Endodermal cell (in vitro differentiated cells): Measurements from ENCODE around the gene NPLOC4. TPM values are rescaled to one million over a fixed set of nuclear protein-coding genes. Genes with fewer than 3 reads are reported as not detected.
"Not testable (repeated sequence)": the region's sequence is repeated elsewhere in the genome, so short reads cannot be mapped to it uniquely, and the experiment has no call there.

Experiments
- DNase-seq: peaks from one replicate; pipeline ENCODE4 v3.0.0-alpha.2; 2017
- H3K27ac ChIP-seq: 2 replicates; pipeline ENCODE4 v1.5.1; 2013; ENCODE audit warnings: mild to moderate bottlenecking, low read depth, low read length, moderate library complexity
- H3K27me3 ChIP-seq: 2 replicates; pipeline ENCODE4 v1.6.1; 2013; ENCODE audit warnings: mild to moderate bottlenecking, low read length, moderate library complexity; ENCODE audit not compliant: insufficient read depth, control insufficient read depth, poor library complexity, severe bottlenecking
- H3K36me3 ChIP-seq: 2 replicates; pipeline ENCODE4 v1.7.0; 2013; ENCODE audit warnings: mild to moderate bottlenecking, low read length, moderate library complexity; ENCODE audit not compliant: control insufficient read depth, insufficient read depth
- H3K4me1 ChIP-seq: one replicate; pipeline ENCODE4 v1.7.0; 2013; ENCODE audit warnings: low read length; ENCODE audit not compliant: control insufficient read depth, insufficient read depth
- H3K4me3 ChIP-seq: 2 replicates; pipeline ENCODE4 v1.5.1; 2013; ENCODE audit warnings: mild to moderate bottlenecking, low read length, moderate library complexity
- H3K9ac ChIP-seq: 2 replicates; pipeline ENCODE4 v1.6.1; 2013; ENCODE audit warnings: mild to moderate bottlenecking, low read length, moderate library complexity; ENCODE audit not compliant: poor library complexity, severe bottlenecking; ENCODE audit errors: extremely low read depth
- H3K9me3 ChIP-seq: 2 replicates; pipeline ENCODE4 v1.6.1; 2013; ENCODE audit warnings: mild to moderate bottlenecking, low read length, moderate library complexity; ENCODE audit not compliant: control insufficient read depth
- H3K27ac Mint-ChIP-seq: 2 replicates; pipeline ENCODE4 v1.8.0; 2020; ENCODE audit warnings: mixed read lengths
- H3K27me3 Mint-ChIP-seq: 2 replicates; pipeline ENCODE4 v1.8.0; 2021; ENCODE audit warnings: mild to moderate bottlenecking, mixed read lengths; ENCODE audit not compliant: insufficient read depth
- H3K36me3 Mint-ChIP-seq: 2 replicates; pipeline ENCODE4 v1.8.0; 2020; ENCODE audit warnings: low read depth, mixed read lengths
- H3K4me1 Mint-ChIP-seq: 2 replicates; pipeline ENCODE4 v1.8.0; 2020; ENCODE audit warnings: mixed read lengths
- H3K4me3 Mint-ChIP-seq: 2 replicates; pipeline ENCODE4 v1.8.0; 2020; ENCODE audit warnings: mild to moderate bottlenecking, moderate library complexity, mixed read lengths
- H3K9me3 Mint-ChIP-seq: 2 replicates; pipeline ENCODE4 v1.8.0; 2020; ENCODE audit warnings: mild to moderate bottlenecking, mixed read lengths
- CTCF ChIP-seq: fragments of 200-600 bp; sonication (generic); conservative IDR thresholded peaks from 2 replicates; pipeline ENCODE4 v1.5.0; 2021; ENCODE audit warnings: antibody characterized with exemption, mild to moderate bottlenecking
- WGBS, 2 experiments: methylation state at CpG; one replicate each; pipeline versions ENCODE4 v1.1.5 to v1.1.7; 2013; ENCODE audit warnings: missing lambda C conversion rate in 2 of 2, mixed read lengths in 1 of 2; ENCODE audit not compliant: insufficient coverage in 1 of 2, insufficient read length in 1 of 2; 5-methylcytosine and 5-hydroxymethylcytosine counted together
- total RNA-seq, 2 donors: library from RNA; stranded (reverse); fragmentation: NEBNext Ultra II Directional in 1 of 2; extraction: Animal tissue kit (Norgen Biotek cat#: 25700) in 1 of 2; gene quantifications; 2 replicates in 1 of 2; 3 replicates in 1 of 2; pipeline ENCODE4 v1.2.1, GENCODE V29; 2021

Gene NPLOC4
- total RNA-seq, 2 donors from 2014 or later: 113 to 118 TPM

- Mint-ChIP-seq H3K4me1 (peaks cover 3% of the 10 kb centered on the region), H3K9me3 (no peaks in the 10 kb centered on the region), H3K36me3 (peaks cover 60% of the 10 kb centered on the region), H3K27me3 (no peaks in the 10 kb centered on the region), H3K27ac (peak overlapping the region; percentile 81), H3K4me3 (no peak overlapping the region)
- Histone ChIP-seq H3K27me3 (no peaks in the 10 kb centered on the region), H3K9me3 (no peaks in the 10 kb centered on the region), H3K36me3 (peaks cover 51% of the 10 kb centered on the region), H3K27ac (no peak overlapping the region), H3K9ac (no peak overlapping the region), H3K4me3 (no peak overlapping the region), H3K4me1 (no peaks in the 10 kb centered on the region)
- TF ChIP-seq CTCF: no peak
- DNase-seq: peak; percentile 48
- 93 to 94% methylated on average over 6 of the region's 7 CpGs for WGBS, 2 experiments
Observed at GRCh38 chr17:81631482-81631881, 5.4 kb downstream of the NPLOC4 start.

GRCh38 chr17:81630274-81630673 is 6.6 kb downstream of the NPLOC4 start:
- Mint-ChIP-seq H3K4me1 (no peaks in the 10 kb centered on the region), H3K27me3 (no peaks in the 10 kb centered on the region), H3K9me3 (no peaks in the 10 kb centered on the region), H3K36me3 (peaks cover 70% of the 10 kb centered on the region), H3K27ac (no peak overlapping the region), H3K4me3 (no peak overlapping the region)
- H3K9ac ChIP-seq: no peak overlapping the region
- no peak for DNase-seq
- H3K27ac ChIP-seq: no peak overlapping the region
- no peak for TF ChIP-seq CTCF
- no peaks in the 10 kb centered on the region for H3K9me3 ChIP-seq
- H3K36me3 ChIP-seq: peaks cover 60% of the 10 kb centered on the region
- no peaks in the 10 kb centered on the region for H3K4me1 ChIP-seq
- H3K4me3 ChIP-seq: no peak overlapping the region
- WGBS, 2 experiments: 94 to 96% methylated on average over 8 of the region's 8 CpGs
- H3K27me3 ChIP-seq: no peaks in the 10 kb centered on the region

- no peak for DNase-seq
- H3K9me3 Mint-ChIP-seq: peaks cover 20% of the 10 kb centered on the region
- H3K4me3 Mint-ChIP-seq: no peak overlapping the region
- no peak for TF ChIP-seq CTCF
- no peaks in the 10 kb centered on the region for H3K27me3 ChIP-seq
- H3K36me3 Mint-ChIP-seq: peaks cover 86% of the 10 kb centered on the region
- no peaks in the 10 kb centered on the region for H3K4me1 Mint-ChIP-seq
- no peaks in the 10 kb centered on the region for H3K4me1 ChIP-seq
- 96 to 98% methylated on average over 10 to 11 of the region's 11 CpGs for WGBS, 2 experiments
- no peak overlapping the region for H3K4me3 ChIP-seq
- H3K36me3 ChIP-seq: peaks cover 80% of the 10 kb centered on the region
- no peak overlapping the region for H3K9ac ChIP-seq
- no peak overlapping the region for H3K27ac ChIP-seq
- H3K27ac Mint-ChIP-seq: no peak overlapping the region
- peaks cover 16% of the 10 kb centered on the region for H3K9me3 ChIP-seq
- H3K27me3 Mint-ChIP-seq: no peaks in the 10 kb centered on the region
Observed at GRCh38 chr17:81621494-81622130, 15.3 kb downstream of the NPLOC4 start.

GRCh38 chr17:81618307-81618706 is 18.6 kb downstream of the NPLOC4 start:
- DNase-seq, H3K4me3 Mint-ChIP-seq, H3K4me3 ChIP-seq, H3K27me3 Mint-ChIP-seq, H3K27ac ChIP-seq, H3K4me1 ChIP-seq, H3K27ac Mint-ChIP-seq, H3K4me1 Mint-ChIP-seq, H3K27me3 ChIP-seq, H3K9ac ChIP-seq: not testable (repeated sequence)
- Histone ChIP-seq H3K36me3 (peaks cover 76% of the 10 kb centered on the region), H3K9me3 (peaks cover 16% of the 10 kb centered on the region)
- WGBS, 2 experiments: no CpG with 5 or more reads among the region's 36 CpGs
- Mint-ChIP-seq H3K9me3 (peaks cover 20% of the 10 kb centered on the region), H3K36me3 (peaks cover 82% of the 10 kb centered on the region)
